HG03457 (cell line): ENCODE measurements around the gene NCOA3.

Experiments
- ATAC-seq: cut with Tn5 transposase; IDR thresholded peaks from one replicate; pipeline ENCODE4 v1.9.1; 2021; ENCODE audit warnings: moderate number of reproducible peaks; ENCODE audit not compliant: unreplicated experiment

NCOA3 gene

DNA sequence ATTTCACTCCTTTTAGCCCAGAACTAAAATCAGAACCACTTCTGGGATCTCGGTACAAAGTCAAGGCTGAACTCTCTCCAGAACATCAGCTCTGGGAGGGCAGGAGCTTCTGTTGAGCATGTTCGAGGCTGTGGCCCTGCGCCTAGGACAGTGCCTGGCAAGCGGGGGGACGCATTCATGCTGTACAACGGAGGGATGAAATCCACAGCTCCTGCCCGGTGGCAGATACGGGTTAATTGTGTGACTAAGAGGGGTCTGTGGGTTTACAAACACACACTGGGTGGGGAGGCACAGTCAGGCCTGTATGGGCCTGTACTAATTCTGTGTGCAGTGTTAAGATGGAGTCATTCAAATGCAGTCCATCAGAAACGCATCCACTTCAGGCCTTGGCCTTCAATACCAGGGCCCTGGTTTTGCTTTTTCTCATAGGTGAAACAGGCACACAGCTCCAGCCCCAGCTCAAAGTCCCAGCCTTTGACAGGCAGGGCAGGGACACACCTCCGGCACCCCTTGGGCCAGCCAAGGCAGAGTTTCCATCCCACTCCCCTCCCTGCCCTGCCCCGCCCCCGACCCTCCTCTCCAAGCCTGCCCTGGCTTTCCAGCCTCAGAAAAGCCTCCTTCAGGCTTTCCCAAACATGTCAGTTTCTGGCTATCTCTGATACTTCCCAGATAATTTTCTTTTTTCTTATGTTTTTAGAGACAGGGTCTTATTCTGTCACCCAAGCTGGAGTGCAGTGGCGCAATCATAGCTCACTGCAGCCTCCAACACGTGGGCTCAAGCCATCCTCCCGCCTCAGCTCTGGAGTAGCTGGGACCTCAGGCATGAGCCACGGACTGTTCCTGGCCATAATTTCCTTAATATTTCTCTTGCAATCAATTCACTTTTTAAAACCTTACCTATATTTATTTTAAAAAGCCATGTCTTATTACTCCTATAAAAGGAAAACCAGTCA, 173.8 kb downstream of the NCOA3 start:
- no peak for ATAC-seq

DNA sequence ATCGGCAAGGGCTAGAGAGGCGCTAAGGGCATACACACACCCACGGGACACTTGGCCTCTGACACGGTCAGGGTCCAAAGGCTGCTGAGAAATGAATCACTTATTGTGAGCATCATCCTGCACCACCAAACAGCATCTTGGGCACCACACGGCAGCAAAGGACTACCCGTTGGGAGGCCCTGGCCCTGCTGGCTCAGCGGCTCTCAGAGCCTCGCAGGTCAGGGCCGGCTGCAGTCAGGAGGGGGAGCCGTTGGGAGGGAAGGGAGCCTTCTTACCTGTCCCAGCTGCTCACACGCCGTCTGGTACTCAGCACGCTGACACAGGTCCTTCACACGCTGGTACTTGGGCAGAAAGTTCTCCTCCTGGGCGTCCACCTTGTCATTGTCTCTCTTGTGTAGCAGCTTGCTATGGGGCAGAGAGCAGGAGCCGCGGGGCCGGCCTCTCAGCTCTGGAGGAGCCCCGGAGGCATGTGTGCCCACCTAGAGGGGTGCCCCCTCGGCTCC, 174.6 kb downstream of the NCOA3 start:
- ATAC-seq, result no peak

DNA sequence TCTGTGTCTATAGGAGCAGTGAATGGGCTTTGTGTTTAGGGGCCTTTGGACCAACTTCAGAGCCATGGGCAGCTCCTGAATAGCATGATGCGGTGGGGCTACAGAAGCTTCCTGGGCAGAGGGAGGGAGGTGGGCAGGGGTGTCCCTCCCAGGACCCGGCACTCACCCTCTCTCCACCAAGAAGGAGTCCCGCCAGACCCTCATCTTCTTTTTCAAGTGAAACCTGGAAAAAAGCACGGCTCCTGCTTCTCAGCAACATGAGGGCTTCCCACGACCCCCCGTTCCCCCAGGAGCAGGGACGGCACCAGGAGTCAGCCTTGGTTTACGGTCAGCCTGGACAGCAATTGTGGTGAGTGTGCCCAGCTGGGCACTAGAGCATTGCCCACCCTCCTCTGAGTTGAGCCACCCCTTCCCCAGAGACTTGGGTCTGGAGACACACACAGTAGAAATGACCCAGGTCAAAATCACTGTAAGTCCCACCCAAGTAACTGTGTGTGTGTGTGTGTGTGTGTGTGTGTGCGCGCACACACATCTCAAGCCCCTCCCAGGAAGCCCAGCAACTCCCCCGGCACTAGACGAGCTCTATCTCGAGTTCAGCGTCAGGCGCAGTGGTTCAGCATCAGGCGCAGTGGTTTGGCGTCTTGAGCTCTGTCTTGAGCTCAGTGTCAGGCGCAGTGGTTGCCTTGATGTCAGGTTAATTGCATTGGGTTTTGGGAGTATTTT, 175.4 kb downstream of the NCOA3 start:
- ATAC-seq, result no peak

DNA sequence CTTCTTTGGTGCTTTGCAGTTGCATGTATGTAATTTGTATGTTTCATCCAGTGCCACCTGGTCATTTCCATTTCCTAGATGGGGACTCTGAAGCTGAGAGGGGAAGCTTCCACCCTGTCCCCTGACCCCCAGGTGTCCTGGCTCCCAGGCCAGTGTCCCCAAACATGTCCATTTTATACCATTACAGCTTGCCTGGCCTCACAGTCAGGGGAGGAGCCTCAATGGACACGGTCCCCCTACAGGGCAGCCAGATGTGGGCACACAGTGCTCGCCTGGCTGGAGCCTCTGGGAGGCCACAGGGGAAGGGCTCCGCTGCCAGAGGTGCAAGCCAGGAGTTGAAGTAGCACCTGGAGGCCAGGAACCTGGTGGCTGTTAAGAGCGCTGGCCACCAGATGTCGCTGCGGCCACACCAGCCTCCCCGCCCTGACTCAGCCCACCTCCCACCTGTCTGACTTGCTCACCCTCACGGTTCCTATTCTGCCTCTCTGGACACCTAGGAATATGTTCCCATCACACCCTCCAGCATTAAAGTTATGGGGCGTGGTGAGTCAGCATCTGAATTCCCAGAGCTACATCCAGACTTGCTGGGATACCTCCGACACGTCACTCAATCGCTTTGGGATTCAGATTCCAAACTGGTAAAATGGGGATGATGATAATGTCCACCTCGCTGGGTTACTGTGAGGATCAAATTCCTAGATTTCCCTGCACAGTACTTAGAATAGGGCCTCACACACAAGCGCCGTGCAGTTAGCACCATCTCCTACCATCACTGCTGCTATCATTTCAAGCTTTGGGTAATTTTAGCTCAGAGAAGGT, 176.2 kb downstream of the NCOA3 start:
- no peak for ATAC-seq

DNA sequence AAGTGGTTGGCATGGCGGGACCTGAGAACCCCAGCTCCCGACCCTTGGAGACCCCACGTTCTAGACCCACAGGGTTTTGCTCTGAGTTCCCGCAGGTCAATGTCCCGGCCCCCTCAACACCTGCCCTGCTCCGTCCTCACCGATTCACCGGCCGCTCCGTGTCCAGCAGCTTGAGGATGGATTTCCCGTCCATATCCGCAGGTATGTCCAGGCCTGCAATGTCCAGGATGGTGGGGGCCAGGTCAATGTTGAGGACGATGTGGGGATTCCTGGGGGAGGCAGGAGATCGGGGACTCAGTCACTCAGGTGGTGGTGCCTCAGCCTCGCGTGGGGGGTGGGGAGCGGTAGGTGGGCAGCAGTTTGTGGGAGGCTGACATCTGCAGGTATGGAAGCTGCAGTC, 176.8 kb downstream of the NCOA3 start:
- ATAC-seq, result no peak

DNA sequence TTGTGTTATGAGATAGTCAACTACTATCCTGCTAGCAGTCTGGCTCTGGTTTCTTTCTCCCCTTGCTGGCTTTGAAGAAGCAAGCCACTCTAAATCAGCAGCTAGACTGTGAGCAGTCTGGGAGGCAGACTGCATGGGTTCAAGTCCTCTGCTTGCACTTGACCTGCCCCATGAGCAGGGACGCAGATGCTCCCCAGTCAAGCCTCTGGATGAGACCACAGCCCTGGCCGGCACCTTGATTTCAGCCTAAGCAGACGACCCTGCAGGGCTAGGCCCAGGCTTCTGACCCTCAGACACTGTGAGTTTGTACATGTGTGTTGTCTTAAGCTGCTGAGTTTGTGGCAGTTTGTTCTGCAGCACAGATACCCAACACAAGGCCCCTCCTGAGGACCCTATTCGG, 177.8 kb downstream of the NCOA3 start:
- ATAC-seq, result no peak

DNA sequence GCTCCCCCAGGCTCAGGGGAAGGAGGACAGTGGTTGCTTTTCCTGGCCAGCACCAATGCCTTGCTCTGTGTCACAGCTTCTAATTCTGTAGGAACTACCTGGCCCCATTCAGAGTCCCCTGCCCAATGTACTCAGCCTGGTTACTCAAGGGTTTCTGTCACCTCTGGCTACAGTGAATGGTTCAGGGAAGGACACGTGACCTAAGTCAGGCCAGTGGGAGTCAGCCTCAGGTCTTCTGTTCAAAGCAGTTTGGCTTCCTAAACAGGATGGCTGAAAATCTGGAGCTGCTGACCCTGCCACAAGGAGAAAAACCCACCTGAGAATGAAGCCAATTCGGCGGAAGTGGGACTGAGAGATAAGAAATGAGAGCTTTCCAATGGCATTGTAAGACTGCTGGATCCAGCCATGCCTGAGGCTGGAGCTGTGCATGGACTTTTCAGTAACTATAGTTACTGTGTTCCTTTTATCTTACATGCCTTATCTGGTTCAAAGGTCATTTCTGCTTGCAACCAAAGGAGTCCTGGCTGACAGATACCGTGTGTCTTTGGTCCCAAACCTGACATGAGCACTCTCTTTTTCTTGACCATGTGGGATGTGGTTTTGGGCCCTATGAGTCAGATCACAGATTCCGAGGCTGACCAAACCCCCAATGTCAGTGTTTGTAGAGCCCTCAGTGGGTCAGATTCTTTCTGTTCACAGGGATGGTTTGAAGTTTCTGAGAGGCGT, 179.3 kb downstream of the NCOA3 start:
- ATAC-seq, result no peak

DNA sequence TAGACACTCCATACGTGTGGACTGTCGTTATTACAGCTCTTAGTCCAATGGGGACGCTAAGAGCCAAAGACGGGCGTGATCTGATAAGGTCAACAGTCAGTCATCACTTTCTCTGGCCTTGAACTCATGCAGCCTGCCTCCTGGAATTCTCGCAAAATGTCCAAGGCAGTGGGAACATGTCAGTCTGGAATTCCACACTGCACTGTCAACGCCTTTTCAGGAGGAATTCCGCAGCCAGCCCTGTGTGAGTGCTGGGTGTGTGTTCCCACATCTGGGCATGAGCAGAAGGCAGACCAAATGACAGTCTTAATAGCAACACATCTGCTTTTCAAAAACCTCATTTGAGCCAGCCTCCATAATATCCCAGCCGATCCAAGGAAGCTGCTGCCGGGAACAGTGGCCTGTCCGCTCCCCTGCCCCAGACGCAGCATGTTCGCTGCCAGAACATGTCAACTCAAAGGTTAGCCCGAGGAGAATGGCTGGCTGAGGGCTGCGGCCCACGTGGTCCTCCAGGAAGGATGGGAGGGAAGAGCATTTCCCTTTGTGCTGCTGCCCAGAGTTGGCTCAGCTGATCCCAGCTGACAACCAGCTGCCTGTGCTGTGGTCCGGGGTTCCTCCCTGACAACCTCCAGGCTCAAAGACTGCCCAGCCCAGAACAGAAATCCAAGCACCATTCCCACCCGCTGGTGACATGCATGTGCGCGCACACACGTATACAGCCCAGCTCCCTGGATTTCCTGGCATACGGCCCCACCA, 180.5 kb downstream of the NCOA3 start:
- ATAC-seq, result no peak

DNA sequence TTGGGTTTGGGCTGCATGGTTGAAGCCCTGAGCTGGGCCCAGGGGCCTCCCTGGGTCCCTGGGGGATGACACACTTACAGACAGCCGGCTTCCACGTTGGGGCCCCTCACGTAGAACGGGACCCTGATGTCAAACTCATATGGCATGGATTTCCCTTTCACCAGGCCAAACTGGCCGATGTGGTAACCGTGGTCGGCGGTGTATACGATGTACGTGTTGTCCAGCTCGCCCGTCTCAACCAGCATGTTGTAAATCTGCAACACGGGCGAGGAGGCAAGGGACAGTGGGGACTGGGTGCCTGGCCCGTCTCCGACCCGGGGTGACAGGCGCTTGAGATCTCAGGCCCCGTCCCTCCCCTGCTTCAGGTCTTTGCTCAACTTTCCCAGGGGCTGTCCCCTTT, 181.2 kb downstream of the NCOA3 start:
- ATAC-seq, result no peak

DNA sequence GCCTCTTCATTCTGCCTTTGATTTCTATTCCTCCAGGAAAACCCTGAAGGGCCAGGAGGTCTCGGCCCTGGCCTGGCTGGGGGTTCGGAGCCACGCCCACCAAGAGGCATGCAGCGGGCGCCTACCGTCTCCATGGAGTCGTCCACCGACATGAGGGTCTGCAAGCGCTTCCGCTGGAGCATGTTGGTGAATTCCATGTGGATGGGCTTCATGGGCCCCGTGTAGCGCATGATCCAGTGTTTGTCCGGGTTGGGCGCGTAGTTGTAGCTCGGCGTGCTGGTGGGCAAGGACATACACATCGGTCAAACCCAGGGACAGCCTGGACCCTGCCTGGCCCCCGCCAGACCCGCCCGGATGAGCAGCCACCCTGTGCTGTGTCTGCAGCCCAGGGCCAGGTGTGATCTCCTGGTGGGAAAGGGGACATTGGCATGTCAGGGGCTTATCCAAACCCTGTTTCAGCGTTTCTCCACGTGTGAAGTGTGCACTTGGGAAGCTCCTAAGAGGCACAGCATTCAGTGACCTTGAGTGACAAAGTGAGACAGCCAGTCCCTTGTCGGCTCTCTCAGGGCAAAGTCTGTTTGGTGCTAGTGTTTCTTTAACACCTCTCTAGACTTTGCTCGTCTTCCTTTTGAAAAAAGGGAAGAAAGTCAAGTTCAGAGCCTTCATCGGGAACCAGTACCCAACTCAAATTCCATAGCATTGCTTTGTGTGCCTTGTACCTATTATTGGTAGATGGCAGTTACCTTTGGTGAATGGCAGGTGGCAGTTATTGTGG, 182.8 kb downstream of the NCOA3 start:
- no peak for ATAC-seq

DNA sequence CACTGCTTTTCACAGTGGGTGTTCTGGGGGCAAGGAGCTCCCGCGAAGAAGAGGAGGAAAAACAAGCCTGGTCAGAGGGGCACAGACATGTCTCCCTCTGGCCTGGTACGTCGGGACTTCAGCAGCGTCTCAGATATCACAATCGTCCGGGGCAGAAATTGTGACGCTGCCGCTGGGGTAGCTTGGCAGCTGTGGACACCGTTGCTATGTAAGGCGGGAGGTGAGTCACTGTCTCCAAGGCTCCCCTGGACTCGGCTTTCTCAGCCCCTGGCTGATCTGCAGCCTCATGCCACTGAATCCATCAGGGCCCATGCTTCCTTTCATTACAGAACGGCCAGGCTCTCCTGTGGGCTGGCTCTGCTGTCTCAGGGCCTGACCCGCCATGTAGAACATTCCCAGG, 184.9 kb downstream of the NCOA3 start:
- ATAC-seq, result no peak

DNA sequence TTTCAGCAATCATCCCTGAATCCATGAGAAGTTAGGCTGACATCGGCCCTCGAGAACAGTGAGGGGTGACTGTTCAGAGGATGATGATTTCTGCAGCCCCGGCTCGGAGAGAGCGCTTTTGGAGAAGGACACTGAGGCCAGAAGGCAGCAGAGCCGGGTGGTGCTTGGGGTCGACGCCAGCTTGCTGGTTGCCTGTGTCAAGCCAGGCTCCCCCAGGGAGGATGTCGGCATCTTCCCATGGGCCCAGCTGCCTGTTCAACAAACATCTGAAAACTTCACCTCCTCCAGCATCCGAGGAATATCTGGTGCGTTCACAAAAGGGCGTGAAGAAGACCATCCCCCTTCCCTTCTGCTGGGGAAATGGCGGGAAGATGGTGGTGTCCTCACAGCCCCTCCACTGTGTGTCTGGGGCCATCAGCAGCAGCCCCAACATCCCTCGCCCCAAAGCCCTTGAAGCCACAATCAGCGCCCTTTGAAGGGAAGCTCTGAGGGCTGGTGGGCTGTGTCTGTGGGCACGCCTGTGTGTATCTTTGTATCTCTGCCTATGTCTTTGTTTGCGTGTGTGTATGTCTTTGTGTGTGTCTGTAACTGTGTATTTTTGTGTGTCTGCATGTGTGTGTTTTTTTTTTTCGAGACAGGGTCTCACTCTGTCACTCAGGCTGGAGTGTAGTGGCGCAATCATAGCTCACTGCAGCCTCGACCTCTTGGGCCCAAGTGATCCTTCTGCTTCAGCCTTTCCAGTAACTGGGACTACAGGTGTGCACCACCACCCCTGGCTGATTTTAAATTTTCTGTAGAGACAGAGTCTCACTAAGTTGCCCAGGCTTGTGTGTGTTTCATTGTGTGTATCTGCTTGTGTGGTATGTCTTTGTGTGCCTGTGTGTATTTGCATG, 185.7 kb downstream of the NCOA3 start:
- no peak for ATAC-seq

DNA sequence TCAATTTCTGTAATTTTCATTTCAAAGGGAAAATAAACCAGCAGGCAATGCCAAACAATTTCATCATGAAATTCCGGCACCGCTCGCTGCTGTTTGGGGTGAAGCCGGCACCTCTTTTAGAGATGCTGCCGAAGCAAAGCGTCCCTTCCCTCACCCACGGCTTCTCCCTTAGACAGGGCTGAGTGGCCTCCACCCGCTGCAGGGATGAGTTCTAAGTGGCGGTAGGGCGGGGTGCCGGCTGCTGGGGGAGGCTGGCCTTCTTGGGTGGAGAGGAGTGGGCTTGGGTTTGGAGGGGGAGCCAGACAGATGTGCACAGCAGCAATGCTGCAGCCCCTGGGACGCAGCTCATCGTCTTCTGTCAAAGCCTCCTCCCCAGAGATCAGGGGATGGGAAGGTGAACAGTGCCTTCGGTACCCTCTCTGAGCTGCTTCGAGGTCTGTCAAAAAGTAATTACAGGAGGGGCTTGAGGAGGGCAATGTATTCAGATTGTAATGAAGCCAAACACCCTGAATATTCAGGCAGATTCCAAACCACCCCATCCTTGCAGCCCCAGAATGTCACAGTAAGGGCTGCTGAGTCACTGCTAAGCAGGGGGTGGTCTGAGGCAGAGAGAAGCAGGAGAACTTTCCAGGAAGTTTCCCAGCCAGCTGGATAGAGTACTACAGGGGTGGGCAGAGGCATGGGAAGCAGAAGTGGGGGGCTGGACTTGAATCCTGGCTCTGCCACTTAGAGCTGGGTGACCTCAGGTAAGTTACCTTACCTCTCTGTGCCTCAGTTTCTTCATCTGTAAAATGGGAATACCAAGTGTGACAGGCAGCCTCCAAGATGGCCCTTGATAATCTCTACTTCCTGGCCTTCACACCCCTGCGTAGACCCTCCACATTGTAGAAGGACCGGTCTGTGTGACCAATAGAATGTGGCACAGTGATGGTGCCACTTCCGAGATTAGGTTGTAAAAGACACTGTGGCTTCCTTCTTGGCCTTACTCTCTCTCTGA, 187.0 kb downstream of the NCOA3 start:
- ATAC-seq, result no peak

DNA sequence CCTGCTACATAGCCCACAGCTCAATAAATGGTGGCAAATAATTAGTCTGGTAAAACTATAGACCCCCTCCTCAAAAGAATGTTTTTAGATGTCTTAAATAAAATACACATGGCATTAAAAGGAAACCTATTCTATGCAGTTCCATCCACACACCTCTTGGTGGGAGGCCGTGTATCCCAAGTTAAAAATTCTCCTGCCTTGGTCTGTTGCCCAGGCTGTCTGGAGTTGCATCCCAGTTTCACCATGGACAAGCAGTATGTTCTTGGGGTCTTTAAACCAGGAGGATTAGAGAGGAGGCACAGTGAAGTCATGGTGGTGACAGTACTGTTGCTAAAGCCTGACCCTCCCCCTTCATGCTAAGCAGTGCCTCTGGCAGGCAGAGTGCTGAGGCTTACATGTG, 188.0 kb downstream of the NCOA3 start:
- ATAC-seq, result no peak

DNA sequence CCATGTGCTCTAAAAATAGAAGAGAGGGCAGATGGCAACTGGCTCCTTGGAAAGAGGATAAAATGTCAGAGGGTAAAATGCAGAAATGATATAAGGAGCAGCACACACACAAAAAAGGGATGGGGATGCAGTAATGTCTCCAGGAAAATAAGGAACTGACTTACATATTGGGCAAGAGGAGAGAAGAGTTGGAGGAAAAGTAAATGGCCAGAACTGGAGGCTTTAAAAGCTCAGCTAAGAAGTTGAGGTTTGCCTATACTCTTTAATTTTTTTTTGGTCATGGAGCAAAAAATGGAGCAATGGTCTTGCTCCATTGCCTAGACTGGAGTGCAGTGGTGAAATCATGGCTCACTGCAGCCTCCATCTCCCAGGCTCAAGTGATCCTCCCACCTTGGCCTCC, 189.9 kb downstream of the NCOA3 start:
- no peak for ATAC-seq

DNA sequence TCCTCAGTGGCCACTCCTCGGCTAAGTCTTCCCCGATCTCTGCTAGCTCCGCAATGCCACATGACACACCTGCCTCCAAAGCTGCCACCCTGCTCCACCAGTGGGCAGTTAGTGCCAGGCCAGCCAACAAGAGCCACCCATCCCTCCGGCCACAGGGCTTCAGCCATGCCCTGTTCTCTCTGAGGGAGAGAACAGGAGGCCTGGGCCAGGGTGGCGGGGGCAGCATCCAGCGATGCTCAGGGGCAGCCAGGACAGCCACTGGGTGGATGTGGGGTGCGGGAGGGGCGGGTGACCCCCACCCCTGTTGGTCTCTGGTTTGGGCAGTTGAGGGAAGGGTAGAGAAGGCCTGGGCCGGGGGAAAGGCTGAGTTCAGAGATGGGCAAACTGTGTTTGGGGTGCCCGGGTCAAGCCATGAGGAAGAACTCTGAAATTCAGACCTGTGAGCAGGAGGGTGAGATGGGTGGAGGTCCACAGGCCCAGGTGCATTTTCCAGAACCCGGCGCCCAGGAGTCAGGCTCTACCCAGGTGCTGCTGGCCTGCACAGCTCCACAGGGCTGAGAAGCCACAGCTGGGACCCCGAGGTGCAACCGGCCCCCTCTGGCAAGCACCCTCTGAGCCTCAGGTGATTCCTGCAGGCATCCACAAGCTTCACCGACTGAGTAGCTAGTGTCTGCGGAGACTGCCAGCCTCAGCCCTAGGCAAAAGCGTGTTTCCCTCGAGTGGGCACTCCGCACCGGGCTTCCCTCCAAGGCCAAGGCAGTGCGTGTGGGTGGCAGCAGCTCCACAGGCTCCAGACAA, 192.5 kb downstream of the NCOA3 start:
- no peak for ATAC-seq
